ENCODE results near the gene CHRM4.

The CHRM4 gene

GRCh38 chr11:46418751-46419150 lies 27.2 kb upstream of the CHRM4 start:
- TF ChIP-seq CTCF (IDR thresholded peaks at IDR 0.05; ENCODE audit: extremely low read depth, insufficient read depth, missing control alignments): no peak
- in situ Hi-C loops (cut with MboI; ENCODE audit: low pct_unique_long_range_greater_than_20kb, low sequenced_read_pairs, unreplicated experiment): no loop called here
- DNase-seq (ENCODE audit: low spot score): no peak

- in situ Hi-C loops (cut with MboI; ENCODE audit: low pct_unique_long_range_greater_than_20kb, low sequenced_read_pairs, unreplicated experiment): no loop called here
- no peak for TF ChIP-seq CTCF (IDR thresholded peaks at IDR 0.05; ENCODE audit: extremely low read depth, insufficient read depth, missing control alignments)
- DNase-seq (ENCODE audit: low spot score): no peak
Observed at GRCh38 chr11:46417711-46418110, 26.1 kb upstream of the CHRM4 start.

DNA sequence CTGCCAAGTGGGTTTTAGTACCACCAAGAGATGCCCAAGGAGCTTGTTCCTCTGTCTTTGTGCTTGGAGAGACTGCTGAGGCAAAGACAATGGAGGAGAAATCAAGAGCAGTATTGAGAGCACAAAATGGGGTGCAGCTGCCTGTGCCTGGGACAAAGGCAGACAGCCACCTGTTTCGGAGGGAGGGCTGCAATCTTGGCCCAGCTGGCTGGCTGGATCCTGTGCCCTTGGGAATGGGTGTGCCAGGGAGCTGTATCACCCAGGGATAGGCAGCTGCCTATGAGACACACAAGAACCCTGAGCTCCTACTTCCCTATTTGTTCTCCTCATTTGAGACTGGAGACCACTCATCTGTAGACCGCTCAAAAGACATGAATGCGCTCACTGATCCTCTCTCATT lies 23.3 kb upstream of the CHRM4 start:
- in situ Hi-C loops (cut with MboI; ENCODE audit: low pct_unique_long_range_greater_than_20kb, low sequenced_read_pairs, unreplicated experiment): no loop called here
- no peak for TF ChIP-seq CTCF (IDR thresholded peaks at IDR 0.05; ENCODE audit: extremely low read depth, insufficient read depth, missing control alignments)
- no peak for DNase-seq (ENCODE audit: low spot score)

- in situ Hi-C loops (cut with MboI; ENCODE audit: low pct_unique_long_range_greater_than_20kb, low sequenced_read_pairs, unreplicated experiment): no loop called here
- no peak for TF ChIP-seq CTCF (IDR thresholded peaks at IDR 0.05; ENCODE audit: extremely low read depth, insufficient read depth, missing control alignments)
- no peak for DNase-seq (ENCODE audit: low spot score)
Observed at GRCh38 chr11:46414466-46414796, 22.9 kb upstream of the CHRM4 start.

DNA sequence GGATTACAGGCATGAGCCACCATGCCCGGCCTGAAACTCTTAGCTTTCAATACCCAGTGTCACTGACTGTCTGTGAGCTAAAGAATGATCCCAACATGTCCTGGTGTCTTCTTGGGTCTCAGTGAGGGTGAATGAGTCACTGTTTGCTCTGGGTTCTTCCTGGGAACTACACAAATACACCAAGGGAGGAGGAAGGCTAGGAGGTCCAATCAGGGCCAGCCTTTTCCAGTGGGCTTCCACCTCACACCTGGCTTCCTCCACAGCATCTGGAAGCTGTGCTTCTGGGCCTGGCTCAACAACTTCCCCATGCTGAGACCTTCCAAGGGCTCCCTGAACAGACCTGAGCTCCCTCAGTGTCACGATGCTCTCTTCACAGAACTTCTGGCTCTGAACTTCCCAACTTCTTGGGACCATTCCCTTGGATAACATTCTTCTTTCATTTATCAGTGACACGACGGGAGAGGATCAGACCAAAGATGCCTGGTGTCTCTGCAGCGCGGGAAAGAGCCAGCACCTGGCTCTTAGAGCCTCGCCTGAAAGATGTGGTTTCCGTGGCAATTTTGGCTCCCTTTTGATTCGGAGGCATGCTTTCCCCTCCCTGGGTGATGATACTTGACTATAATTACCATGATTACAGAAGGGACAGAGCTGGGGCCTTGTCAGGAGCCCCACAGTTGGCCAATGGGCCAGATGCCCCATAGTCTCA lies 22.3 kb upstream of the CHRM4 start:
- in situ Hi-C loops (cut with MboI; ENCODE audit: low pct_unique_long_range_greater_than_20kb, low sequenced_read_pairs, unreplicated experiment): no loop called here
- no peak for DNase-seq (ENCODE audit: low spot score)

DNA sequence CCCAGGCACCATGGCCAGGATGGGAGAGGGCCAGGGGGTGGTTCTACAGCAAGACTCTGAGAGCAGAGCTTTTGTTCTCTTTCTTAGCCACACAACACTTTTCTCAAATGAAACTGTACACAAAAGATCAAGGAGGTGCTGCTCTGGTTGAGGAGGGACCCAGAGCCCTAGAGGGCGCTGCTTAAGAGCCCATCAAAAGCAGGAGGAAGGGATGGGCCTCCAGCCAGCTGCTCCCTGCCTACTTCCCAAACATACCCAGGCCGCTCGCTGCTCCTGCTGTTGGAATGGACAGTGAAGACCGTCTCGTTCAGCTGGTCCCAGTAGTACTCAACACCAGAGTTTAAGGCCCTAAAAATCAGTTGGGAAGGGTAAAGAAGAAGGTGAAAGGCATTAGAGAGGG lies 18.4 kb upstream of the CHRM4 start:
- no peak for DNase-seq (ENCODE audit: low spot score)
- TF ChIP-seq CTCF (IDR thresholded peaks at IDR 0.05; ENCODE audit: extremely low read depth, insufficient read depth, missing control alignments): no peak
- in situ Hi-C loops (cut with MboI; ENCODE audit: low pct_unique_long_range_greater_than_20kb, low sequenced_read_pairs, unreplicated experiment): no loop called here

More for the DNA sequence above, 22.3 kb upstream of the CHRM4 start:
- TF ChIP-seq CTCF (IDR thresholded peaks at IDR 0.05; ENCODE audit: extremely low read depth, insufficient read depth, missing control alignments): no peak
